Liver (tissue), 3 donors: ENCODE measurements around the gene TAS2R41.

Experiments
- EGR1 ChIP-seq, 2 donors: IDR thresholded peaks; 2 replicates each; pipeline ENCODE4 v1.6.1; 2016 to 2018; ENCODE audit warnings: antibody characterized with exemption in 2 of 2, low read depth in 2 of 2
- GABPA ChIP-seq, 2 donors: IDR thresholded peaks in 1 of 2; conservative IDR thresholded peaks in 1 of 2; 2 replicates each; pipeline ENCODE4 v1.6.1; 2016; ENCODE audit warnings: antibody characterized with exemption in 2 of 2, mild to moderate bottlenecking in 1 of 2, moderate library complexity in 1 of 2
- HNF4A ChIP-seq, 2 donors: conservative IDR thresholded peaks; 2 replicates each; pipeline ENCODE4 v1.6.1; 2016; ENCODE audit warnings: antibody characterized with exemption in 2 of 2, mild to moderate bottlenecking in 2 of 2
- JUND ChIP-seq, 2 donors: IDR thresholded peaks; 2 replicates each; pipeline ENCODE4 v1.6.1; 2016; ENCODE audit warnings: antibody characterized with exemption in 2 of 2
- RAD21 ChIP-seq, 2 donors: IDR thresholded peaks; 2 replicates each; pipeline ENCODE4 v1.6.1; 2016; ENCODE audit warnings: antibody characterized with exemption in 2 of 2, mild to moderate bottlenecking in 2 of 2
- RXRA ChIP-seq, 2 donors: IDR thresholded peaks; 2 replicates each; pipeline ENCODE4 v1.6.1; 2017 to 2018; ENCODE audit warnings: antibody characterized with exemption in 2 of 2, mild to moderate bottlenecking in 1 of 2
- SP1 ChIP-seq: IDR thresholded peaks from 2 replicates; pipeline ENCODE4 v1.6.1; 2018; ENCODE audit warnings: antibody characterized with exemption, mild to moderate bottlenecking
- TAF1 ChIP-seq: conservative IDR thresholded peaks from 2 replicates; pipeline ENCODE4 v1.6.1; 2016; ENCODE audit warnings: antibody characterized with exemption, mild to moderate bottlenecking
- YY1 ChIP-seq: IDR thresholded peaks from 2 replicates; pipeline ENCODE4 v1.6.1; 2016; ENCODE audit warnings: antibody characterized with exemption, mild to moderate bottlenecking
- TF ChIP-seq, protein P1 (sequence below): fragments of 150-350 bp; IDR thresholded peaks from 2 replicates; pipeline ENCODE4 v1.5.1; 2017; ENCODE audit warnings: improper control_type of control experiment, low read depth, low read length; ENCODE audit not compliant: missing input control
- TF ChIP-seq, protein P2 (sequence below): IDR thresholded peaks from 2 replicates; pipeline ENCODE4 v1.6.1; 2016; ENCODE audit warnings: antibody characterized with exemption
- TF ChIP-seq, protein P3 (sequence below): IDR thresholded peaks from 2 replicates; pipeline ENCODE4 v1.6.1; 2016; ENCODE audit warnings: antibody characterized with exemption, mild to moderate bottlenecking
- TF ChIP-seq, protein P4 (sequence below): IDR thresholded peaks from 2 replicates; pipeline ENCODE4 v1.6.1; 2016; ENCODE audit warnings: antibody characterized with exemption
- donor health status: healthy.
- donor health status: healthy.

DNA sequence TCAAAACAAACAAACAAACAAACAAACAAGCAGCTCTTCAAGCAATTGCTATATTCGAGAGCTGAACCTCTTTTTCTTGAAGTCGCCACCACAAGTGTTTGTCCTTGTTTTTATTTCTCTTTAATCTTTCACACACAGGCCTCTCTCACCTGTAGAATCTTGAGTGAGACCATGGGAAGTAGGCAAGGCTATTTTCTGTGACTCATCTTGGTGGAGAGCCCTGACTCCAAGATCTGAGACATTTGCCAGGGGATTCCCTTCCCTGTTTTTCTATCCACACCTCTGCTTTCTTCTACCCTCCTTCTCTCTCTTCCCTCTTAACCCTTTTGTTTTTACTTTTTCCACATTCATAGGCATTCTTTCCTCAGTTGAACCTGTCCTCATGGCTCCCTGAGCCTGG lies 42.4 kb upstream of the TAS2R41 start:
- TF ChIP-seq, protein P1, sequence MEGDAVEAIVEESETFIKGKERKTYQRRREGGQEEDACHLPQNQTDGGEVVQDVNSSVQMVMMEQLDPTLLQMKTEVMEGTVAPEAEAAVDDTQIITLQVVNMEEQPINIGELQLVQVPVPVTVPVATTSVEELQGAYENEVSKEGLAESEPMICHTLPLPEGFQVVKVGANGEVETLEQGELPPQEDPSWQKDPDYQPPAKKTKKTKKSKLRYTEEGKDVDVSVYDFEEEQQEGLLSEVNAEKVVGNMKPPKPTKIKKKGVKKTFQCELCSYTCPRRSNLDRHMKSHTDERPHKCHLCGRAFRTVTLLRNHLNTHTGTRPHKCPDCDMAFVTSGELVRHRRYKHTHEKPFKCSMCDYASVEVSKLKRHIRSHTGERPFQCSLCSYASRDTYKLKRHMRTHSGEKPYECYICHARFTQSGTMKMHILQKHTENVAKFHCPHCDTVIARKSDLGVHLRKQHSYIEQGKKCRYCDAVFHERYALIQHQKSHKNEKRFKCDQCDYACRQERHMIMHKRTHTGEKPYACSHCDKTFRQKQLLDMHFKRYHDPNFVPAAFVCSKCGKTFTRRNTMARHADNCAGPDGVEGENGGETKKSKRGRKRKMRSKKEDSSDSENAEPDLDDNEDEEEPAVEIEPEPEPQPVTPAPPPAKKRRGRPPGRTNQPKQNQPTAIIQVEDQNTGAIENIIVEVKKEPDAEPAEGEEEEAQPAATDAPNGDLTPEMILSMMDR = no peak
- TF ChIP-seq, protein P2, sequence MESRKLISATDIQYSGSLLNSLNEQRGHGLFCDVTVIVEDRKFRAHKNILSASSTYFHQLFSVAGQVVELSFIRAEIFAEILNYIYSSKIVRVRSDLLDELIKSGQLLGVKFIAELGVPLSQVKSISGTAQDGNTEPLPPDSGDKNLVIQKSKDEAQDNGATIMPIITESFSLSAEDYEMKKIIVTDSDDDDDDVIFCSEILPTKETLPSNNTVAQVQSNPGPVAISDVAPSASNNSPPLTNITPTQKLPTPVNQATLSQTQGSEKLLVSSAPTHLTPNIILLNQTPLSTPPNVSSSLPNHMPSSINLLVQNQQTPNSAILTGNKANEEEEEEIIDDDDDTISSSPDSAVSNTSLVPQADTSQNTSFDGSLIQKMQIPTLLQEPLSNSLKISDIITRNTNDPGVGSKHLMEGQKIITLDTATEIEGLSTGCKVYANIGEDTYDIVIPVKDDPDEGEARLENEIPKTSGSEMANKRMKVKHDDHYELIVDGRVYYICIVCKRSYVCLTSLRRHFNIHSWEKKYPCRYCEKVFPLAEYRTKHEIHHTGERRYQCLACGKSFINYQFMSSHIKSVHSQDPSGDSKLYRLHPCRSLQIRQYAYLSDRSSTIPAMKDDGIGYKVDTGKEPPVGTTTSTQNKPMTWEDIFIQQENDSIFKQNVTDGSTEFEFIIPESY = no peak
- TF ChIP-seq SP1 = no peak
- TF ChIP-seq EGR1 (IDR thresholded peaks at IDR 0.05; ENCODE audit: low read depth in 2 of 2) = no peak
- TF ChIP-seq, protein P3, sequence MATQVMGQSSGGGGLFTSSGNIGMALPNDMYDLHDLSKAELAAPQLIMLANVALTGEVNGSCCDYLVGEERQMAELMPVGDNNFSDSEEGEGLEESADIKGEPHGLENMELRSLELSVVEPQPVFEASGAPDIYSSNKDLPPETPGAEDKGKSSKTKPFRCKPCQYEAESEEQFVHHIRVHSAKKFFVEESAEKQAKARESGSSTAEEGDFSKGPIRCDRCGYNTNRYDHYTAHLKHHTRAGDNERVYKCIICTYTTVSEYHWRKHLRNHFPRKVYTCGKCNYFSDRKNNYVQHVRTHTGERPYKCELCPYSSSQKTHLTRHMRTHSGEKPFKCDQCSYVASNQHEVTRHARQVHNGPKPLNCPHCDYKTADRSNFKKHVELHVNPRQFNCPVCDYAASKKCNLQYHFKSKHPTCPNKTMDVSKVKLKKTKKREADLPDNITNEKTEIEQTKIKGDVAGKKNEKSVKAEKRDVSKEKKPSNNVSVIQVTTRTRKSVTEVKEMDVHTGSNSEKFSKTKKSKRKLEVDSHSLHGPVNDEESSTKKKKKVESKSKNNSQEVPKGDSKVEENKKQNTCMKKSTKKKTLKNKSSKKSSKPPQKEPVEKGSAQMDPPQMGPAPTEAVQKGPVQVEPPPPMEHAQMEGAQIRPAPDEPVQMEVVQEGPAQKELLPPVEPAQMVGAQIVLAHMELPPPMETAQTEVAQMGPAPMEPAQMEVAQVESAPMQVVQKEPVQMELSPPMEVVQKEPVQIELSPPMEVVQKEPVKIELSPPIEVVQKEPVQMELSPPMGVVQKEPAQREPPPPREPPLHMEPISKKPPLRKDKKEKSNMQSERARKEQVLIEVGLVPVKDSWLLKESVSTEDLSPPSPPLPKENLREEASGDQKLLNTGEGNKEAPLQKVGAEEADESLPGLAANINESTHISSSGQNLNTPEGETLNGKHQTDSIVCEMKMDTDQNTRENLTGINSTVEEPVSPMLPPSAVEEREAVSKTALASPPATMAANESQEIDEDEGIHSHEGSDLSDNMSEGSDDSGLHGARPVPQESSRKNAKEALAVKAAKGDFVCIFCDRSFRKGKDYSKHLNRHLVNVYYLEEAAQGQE = no peak
- TF ChIP-seq, protein P4, sequence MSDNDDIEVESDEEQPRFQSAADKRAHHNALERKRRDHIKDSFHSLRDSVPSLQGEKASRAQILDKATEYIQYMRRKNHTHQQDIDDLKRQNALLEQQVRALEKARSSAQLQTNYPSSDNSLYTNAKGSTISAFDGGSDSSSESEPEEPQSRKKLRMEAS = no peak
- TF ChIP-seq RAD21 (IDR thresholded peaks at IDR 0.05) = no peak
- no peak for TF ChIP-seq GABPA (IDR thresholded peaks at IDR 0.05 in 1 of 2, conservative IDR thresholded peaks at IDR 0.05 in 1 of 2)
- TF ChIP-seq TAF1 = no peak
- no peak for TF ChIP-seq YY1
- TF ChIP-seq JUND (IDR thresholded peaks at IDR 0.05) = no peak
- no peak for TF ChIP-seq HNF4A (conservative IDR thresholded peaks at IDR 0.05)
- no peak for TF ChIP-seq RXRA (IDR thresholded peaks at IDR 0.05)
